K562 (cell line): ENCODE results near the gene CCL15.

ENCODE experiments used
- CHD1 ChIP-seq: fragments of 200-600 bp; sonication (generic); IDR thresholded peaks from one replicate; pipeline ENCODE4 v1.6.1; 2012; ENCODE audit warnings: mild to moderate bottlenecking, moderate library complexity, low read length, inconsistent platforms
- CTCF ChIP-seq, 3 experiments: IDR thresholded peaks in 2 of 3; conservative IDR thresholded peaks in 1 of 3; 2 replicates each; pipeline ENCODE4 v1.5.1; 2011 to 2012; ENCODE audit warnings: low read length in 3 of 3, mild to moderate bottlenecking in 3 of 3, control low read depth in 2 of 3, improper control_type of control experiment in 1 of 3, inconsistent platforms in 1 of 3, low read depth in 1 of 3, mixed read lengths in 1 of 3, moderate library complexity in 1 of 3; ENCODE audit not compliant: insufficient read depth in 2 of 3
- HNRNPH1 ChIP-seq: fragments of 200-400 bp; formaldehyde crosslinking; optimal IDR thresholded peaks from 2 replicates; pipeline ENCODE3; 2017; ENCODE audit warnings: low read depth, mild to moderate bottlenecking, low read length, moderate library complexity
- LARP7 ChIP-seq: fragments of 450-650 bp; IDR thresholded peaks from 2 replicates; pipeline ENCODE4 v1.6.1; 2016
- POLR2A ChIP-seq: fragments of 450-650 bp; conservative IDR thresholded peaks from 2 replicates; pipeline ENCODE4 v1.6.1; 2016
- USF2 ChIP-seq: sonication (generic); formaldehyde crosslinking; IDR thresholded peaks from 2 replicates; pipeline ENCODE4 v1.5.0; 2020; ENCODE audit warnings: missing genetic modification reagents
- ZNF253 ChIP-seq: fragments of 250-450 bp; sonication (Bioruptor Pico); conservative IDR thresholded peaks from 2 replicates; pipeline ENCODE4 v1.6.1; 2021; ENCODE audit warnings: mild to moderate bottlenecking

GRCh38 chr17:36030956-36031355 lies 29.6 kb upstream of the CCL15 start:
- TF ChIP-seq HNRNPH1 = no peak
- no peak for TF ChIP-seq CTCF (IDR thresholded peaks at IDR 0.05 in 2 of 3, conservative IDR thresholded peaks at IDR 0.05 in 1 of 3; ENCODE audit: insufficient read depth in 2 of 3, low read depth in 1 of 3, low read length in 3 of 3)
- TF ChIP-seq LARP7 = no peak
- no peak for TF ChIP-seq USF2 (CRISPR knock-in tag)
- no peak for TF ChIP-seq POLR2A
- no peak for TF ChIP-seq ZNF253
- TF ChIP-seq CHD1 = no peak
